Measurements from ENCODE around the gene TMOD1. TPM values are rescaled to one million over a fixed set of nuclear protein-coding genes. Genes with fewer than 3 reads are reported as not detected.

Gene TMOD1
- total and polyA plus RNA-seq, 10 of the 15 experiments (the other 5 are each of a cell fraction or from before 2014, with no cell fraction given): 4.0 to 44.1 (median 15.4) TPM

GRCh38 chr9:97567182-97567893 is 65.9 kb downstream of the TMOD1 start:
- no peak overlapping the region for H2AFZ ChIP-seq (ENCODE audit: control insufficient read depth, low read depth, low read length)
- H3K27me3 ChIP-seq (replicated peaks in 1 of 2; ENCODE audit: control insufficient read depth in 2 of 2, insufficient read depth in 2 of 2, low read length in 1 of 2): no peaks in the 10 kb centered on the region
- H3K4me2 ChIP-seq (ENCODE audit: control insufficient read depth, insufficient read depth): no peak overlapping the region
- H4K20me1 ChIP-seq (ENCODE audit: control insufficient read depth, insufficient read depth): no peaks in the 10 kb centered on the region
- POLR2A ChIA-PET: no interaction called here
- H3K4me3 ChIP-seq: no peak overlapping the region
- H3K36me3 ChIP-seq (ENCODE audit: control insufficient read depth in 2 of 2, insufficient read depth in 2 of 2, low read length in 1 of 2): peaks cover 8 to 16% of the 10 kb centered on the region in 2 experiments; a peak in 3 of 4 replicates
- SMC1A ChIA-PET (ENCODE audit: uncharacterized antibody, unreplicated experiment): interaction anchor here (1.0 to 1.6 kb wide), 4 partner anchors 26 to 98 kb away, joined by 3 to 5 read pairs (median 4); no protein-coding TSS in a partner anchor
- no peaks in the 10 kb centered on the region for H3K9me3 ChIP-seq (replicated peaks; ENCODE audit: control insufficient read depth, insufficient read depth, low read length)
- no peak for FAIRE-seq
- RAD21 ChIA-PET (ENCODE audit: unreplicated experiment): interaction anchor here (0.9 to 1.6 kb wide), 3 partner anchors 31 to 98 kb away, joined by 3 to 6 read pairs (median 4); no protein-coding TSS in a partner anchor
- CTCF ChIA-PET: interaction anchor here (1.0 to 3.2 kb wide), 4 partner anchors 31 to 98 kb away, joined by 4 to 12 read pairs (median 4); partner anchors contain the start of gene TMOD1
- in situ Hi-C loops (cut with MboI): no loop called here
- no peak for ATAC-seq
- 57% methylated on average over 9 of the region's 9 CpGs for WGBS (ENCODE audit: insufficient coverage, insufficient replicate concordance, low lambda C conversion rate, missing lambda C conversion rate)
- BruUV-seq (replicated peaks): no TSS peak
- H3K79me2 ChIP-seq (ENCODE audit: control insufficient read depth, insufficient read depth, low read length): no peaks in the 10 kb centered on the region
- H3K4me1 ChIP-seq (ENCODE audit: control insufficient read depth, insufficient read depth, low read length): no peaks in the 10 kb centered on the region
- H3K9ac ChIP-seq (ENCODE audit: control insufficient read depth, insufficient read depth, low read length): no peak overlapping the region
- DNase-seq (ENCODE audit: low read depth, low spot score): no peak
- TF ChIP-seq, protein P1, sequence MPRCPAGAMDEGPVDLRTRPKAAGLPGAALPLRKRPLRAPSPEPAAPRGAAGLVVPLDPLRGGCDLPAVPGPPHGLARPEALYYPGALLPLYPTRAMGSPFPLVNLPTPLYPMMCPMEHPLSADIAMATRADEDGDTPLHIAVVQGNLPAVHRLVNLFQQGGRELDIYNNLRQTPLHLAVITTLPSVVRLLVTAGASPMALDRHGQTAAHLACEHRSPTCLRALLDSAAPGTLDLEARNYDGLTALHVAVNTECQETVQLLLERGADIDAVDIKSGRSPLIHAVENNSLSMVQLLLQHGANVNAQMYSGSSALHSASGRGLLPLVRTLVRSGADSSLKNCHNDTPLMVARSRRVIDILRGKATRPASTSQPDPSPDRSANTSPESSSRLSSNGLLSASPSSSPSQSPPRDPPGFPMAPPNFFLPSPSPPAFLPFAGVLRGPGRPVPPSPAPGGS (IDR thresholded peaks at IDR 0.05; ENCODE audit: borderline replicate concordance, insufficient read depth, low read depth, low read length, poor library complexity, severe bottlenecking): no peak
- no peak overlapping the region for H3K27ac ChIP-seq (ENCODE audit: control insufficient read depth, insufficient read depth)
- intact Hi-C loops (cut with micrococcal nuclease; ENCODE audit: unreplicated experiment): no loop called here

DNA sequence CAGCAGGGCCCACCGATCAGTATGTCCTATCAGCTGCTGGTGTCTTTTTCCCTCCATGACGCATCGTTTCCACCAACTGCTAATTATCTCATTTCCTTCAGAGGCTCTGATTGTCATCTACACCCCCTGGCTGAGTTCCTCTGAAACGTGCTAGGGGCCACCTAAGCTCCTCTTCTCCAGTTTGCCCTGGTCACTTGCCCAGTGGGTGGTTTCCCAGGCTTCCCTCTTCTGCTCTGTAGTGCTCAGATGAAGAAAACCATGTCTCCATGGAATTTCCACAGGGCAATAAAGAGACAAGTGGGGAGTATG is 66.4 kb downstream of the TMOD1 start:
- in situ Hi-C loops (cut with MboI): no loop called here
- RAD21 ChIA-PET (ENCODE audit: unreplicated experiment): interaction anchor here (0.9 to 1.6 kb wide), 3 partner anchors 31 to 99 kb away, joined by 3 to 6 read pairs (median 4); no protein-coding TSS in a partner anchor
- Histone ChIP-seq H3K9me3 (replicated peaks; ENCODE audit: control insufficient read depth, insufficient read depth, low read length) (no peaks in the 10 kb centered on the region), H3K27me3 (replicated peaks in 1 of 2; ENCODE audit: control insufficient read depth in 2 of 2, insufficient read depth in 2 of 2, low read length in 1 of 2) (no peaks in the 10 kb centered on the region), H3K79me2 (ENCODE audit: control insufficient read depth, insufficient read depth, low read length) (no peaks in the 10 kb centered on the region), H3K27ac (ENCODE audit: control insufficient read depth, insufficient read depth) (no peak overlapping the region), H3K36me3 (ENCODE audit: control insufficient read depth in 2 of 2, insufficient read depth in 2 of 2, low read length in 1 of 2) (peaks cover 8 to 16% of the 10 kb centered on the region in 2 experiments; a peak in 3 of 4 replicates), H4K20me1 (ENCODE audit: control insufficient read depth, insufficient read depth) (no peaks in the 10 kb centered on the region), H3K4me1 (ENCODE audit: control insufficient read depth, insufficient read depth, low read length) (no peaks in the 10 kb centered on the region), H2AFZ (ENCODE audit: control insufficient read depth, low read depth, low read length) (no peak overlapping the region), H3K4me3 (no peak overlapping the region), H3K9ac (ENCODE audit: control insufficient read depth, insufficient read depth, low read length) (no peak overlapping the region), H3K4me2 (ENCODE audit: control insufficient read depth, insufficient read depth) (no peak overlapping the region)
- SMC1A ChIA-PET (ENCODE audit: uncharacterized antibody, unreplicated experiment): interaction anchor here (1.4 to 1.6 kb wide), 3 partner anchors 25 to 98 kb away, joined by 3 to 5 read pairs (median 5); no protein-coding TSS in a partner anchor
- no TSS peak for BruUV-seq (replicated peaks)
- 70% methylated on average over 4 of the region's 4 CpGs for WGBS (ENCODE audit: insufficient coverage, insufficient replicate concordance, low lambda C conversion rate, missing lambda C conversion rate)
- CTCF ChIA-PET: interaction anchor here (1.0 to 3.2 kb wide), 4 partner anchors 30 to 98 kb away, joined by 4 to 12 read pairs (median 4); partner anchors contain the start of gene TMOD1
- FAIRE-seq (no peak), DNase-seq (ENCODE audit: low read depth, low spot score) (no peak), ATAC-seq (no peak)
- TF ChIP-seq POLR2AphosphoS2 (IDR thresholded peaks at IDR 0.05; ENCODE audit: low read depth, low read length) (no peak), IKZF1 (conservative IDR thresholded peaks at IDR 0.05) (no peak), CHD2 (IDR thresholded peaks at IDR 0.05; ENCODE audit: borderline replicate concordance, low read depth, low read length) (no peak), KLF5 (IDR thresholded peaks at IDR 0.05; ENCODE audit: partially characterized antibody) (no peak), TAF1 (IDR thresholded peaks at IDR 0.05; ENCODE audit: borderline replicate concordance, low read depth, low read length) (no peak), RBBP5 (conservative IDR thresholded peaks at IDR 0.05) (no peak), YBX1 (IDR thresholded peaks at IDR 0.05) (no peak), CREB1 (IDR thresholded peaks at IDR 0.05; ENCODE audit: low read depth) (no peak)
- intact Hi-C loops (cut with micrococcal nuclease; ENCODE audit: unreplicated experiment): no loop called here
- POLR2A ChIA-PET: no interaction called here
